Medulla oblongata (tissue), 1 donor: ENCODE measurements around the gene SPANXN2.
"Not testable (repeated sequence)": the region's sequence is repeated elsewhere in the genome, so short reads cannot be mapped to it uniquely, and the experiment has no call there.

Source experiments
- DNase-seq: peaks from one replicate; pipeline ENCODE4 v3.0.0-alpha.2; 2015; ENCODE audit errors: extremely low spot score

Gene SPANXN2, protein sequence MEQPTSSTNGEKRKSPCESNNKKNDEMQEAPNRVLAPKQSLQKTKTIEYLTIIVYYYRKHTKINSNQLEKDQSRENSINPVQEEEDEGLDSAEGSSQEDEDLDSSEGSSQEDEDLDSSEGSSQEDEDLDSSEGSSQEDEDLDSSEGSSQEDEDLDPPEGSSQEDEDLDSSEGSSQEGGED

DNA sequence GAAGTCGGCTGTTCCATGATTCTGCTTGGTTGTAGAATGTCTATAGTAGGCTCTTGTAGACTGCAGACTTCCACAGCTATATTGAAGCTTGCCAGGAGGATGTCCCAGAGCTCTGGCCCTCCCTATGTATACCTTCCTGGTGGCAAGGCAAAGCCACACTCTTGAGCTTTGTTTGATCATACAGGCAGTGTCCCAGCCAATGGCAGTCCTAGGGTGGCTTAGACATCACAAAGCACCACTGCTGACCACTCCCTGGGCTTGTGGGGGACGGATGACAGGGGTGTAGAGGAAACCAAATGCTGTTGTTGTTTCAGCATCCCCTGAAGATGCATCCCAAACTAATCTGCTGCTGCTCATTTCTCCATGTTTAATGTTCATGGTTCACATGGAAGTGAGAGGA is at the start of gene SPANXN2:
TSS of gene SPANXN2 (minus strand) at position 101 of the 400 bp plus-strand sequence. CDS start at position 17, 84 bp downstream.
- not testable (repeated sequence) for DNase-seq

DNA sequence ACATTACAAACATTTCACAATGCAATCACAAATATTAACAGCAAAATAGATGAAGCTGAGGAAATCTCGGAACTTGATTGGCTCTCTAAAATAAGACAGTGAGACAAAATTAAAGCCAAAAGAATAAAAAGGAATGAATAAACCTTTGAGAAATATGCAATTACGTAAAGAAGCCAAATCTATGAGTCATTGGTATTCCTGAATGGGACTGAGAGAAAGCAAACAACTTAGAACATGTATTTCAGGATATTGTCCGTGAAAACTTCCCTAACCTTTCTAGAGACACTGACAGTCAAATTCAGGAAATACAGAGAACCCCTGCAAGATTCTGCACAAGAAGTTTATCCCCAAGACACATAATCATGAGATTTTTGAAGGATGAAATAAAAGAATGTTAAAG is 48.4 kb upstream of the SPANXN2 start:
- DNase-seq = no peak

DNA sequence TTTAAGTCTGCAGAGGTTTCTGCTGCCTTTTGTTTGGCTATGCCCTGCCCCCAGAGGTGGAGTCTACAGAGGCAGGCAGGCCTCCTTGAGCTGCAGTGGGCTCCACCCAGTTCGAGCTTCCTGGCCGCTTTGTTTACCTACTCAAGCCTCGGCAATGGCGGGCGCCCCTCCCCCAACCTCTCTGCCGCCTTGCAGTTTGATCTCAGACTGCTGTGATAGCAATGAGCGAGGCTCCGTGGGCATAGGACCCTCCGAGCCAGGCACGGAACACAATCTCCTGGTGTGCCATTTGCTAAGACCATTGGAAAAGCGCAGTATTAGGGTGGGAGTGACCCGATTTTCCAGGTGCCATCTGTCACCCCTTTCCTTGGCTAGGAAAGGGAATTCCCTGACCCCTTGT is 47.2 kb upstream of the SPANXN2 start:
- not testable (repeated sequence) for DNase-seq

DNA sequence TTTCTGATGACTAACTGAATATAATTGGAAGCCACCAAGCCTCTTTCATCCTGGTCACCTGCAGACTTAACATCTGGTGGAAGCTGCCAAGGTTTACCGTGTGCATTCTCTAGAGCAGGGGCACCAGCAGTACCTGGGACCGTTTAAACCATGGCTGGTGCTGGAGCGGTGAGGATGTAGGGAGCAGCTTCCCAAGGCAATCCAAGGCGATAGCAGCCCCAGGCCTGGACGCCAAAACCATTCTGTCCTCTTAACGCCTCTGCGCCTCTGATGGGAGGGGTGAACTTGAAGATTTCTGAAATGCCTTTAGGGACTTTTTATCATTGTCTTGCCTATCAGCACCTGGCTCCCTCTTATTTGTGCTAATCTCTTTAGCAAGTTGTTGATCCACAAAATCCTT is 37.3 kb upstream of the SPANXN2 start:
- DNase-seq = no peak

DNA sequence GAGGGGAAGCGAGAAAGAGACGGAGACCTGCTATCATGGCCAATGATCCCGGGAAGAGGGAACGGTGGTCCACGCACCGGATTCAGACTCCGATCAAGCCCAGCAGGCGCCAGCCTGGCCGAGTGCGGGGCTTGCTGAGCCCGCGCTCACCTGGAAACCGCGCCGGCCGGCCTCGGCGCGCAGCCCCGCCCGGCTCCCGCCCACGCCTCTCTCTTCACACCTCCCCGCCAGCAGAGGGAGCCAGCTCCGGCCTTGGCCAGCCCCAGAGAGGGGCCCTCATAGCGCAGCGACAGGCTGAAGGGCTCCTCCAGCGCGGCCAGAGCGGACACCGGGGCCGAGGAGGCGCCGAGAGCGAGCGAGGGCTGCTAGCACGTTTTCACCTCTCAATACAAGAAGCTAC is 36.8 kb upstream of the SPANXN2 start:
- DNase-seq = no peak

DNA sequence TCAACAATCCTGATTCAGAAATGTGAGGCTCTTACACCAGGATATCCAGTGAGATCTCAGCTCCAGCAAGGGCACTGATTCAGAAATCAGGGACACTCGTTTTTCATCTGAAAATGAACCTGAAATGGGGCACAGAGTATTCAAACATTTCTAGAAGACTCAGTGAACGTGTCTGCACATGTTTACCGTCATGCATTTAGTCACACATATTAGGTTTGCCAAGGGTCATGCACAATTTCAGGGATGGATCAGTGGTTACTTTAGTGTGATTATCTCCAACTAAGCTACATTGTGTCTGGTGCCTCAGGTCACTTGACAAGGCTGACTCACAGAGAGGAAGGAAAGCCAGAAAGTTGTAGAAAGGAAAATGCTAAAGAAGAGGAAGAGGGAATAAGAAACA is 33.6 kb upstream of the SPANXN2 start:
- DNase-seq = no peak

DNA sequence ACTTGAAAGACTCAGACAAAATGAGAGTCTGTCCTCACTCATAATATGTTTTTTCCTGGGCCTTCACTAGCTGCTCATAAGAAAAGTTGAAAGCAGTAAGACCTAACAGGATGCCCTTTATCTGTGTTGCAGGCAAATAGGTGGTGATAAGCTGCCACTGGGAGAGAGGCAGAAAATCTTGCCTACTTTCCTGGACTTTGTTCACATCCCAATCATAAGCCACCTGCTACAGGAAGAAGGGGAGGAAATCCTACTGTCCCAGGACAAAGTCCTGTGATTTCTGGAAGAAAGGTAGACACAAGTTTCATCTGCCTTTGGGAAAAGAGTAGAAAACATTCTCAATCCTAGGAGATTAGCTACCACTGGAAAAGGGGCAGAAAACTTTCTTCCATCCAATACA is 13.3 kb upstream of the SPANXN2 start:
- DNase-seq = no peak

DNA sequence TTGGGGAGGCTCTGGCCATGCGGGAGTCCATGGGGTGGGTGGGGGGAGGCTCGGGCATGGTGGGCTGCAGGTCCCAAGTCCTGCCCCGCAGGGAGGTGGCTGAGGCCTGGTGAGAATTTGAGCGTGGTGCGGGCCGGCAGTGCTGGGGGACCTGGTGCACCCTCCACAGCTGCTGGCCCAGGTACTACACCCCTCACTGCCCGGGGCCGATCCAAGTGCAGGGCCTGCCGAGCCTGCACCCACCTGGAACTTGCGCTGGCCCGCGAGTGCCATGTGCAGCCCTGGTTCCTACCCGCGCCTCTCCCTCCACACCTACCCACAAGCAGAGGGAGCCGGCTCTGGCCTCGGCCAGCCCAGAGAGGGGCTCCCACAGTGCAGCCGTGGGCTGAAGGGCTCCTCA is 5.7 kb upstream of the SPANXN2 start:
- DNase-seq = no peak

DNA sequence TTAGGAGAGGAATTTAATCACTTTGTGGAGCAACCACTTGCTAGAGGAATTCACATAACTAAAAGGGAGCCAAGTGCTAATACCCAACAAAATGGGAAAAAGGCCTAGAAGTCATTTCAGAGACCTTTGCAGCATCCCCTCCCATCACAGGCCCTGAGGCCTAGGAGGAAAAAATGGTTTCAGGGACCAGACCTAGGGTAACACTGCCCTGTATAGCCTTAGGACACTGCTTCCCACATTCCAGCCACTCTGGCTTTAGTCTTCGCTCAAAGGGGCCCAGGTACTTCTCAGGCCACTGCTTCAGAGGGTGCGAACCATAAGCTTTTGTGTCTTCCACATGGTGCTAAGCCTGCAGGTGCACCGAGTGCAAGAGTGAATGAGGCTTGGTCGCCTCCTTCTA is 19.1 kb downstream of the SPANXN2 start:
- DNase-seq = no peak

DNA sequence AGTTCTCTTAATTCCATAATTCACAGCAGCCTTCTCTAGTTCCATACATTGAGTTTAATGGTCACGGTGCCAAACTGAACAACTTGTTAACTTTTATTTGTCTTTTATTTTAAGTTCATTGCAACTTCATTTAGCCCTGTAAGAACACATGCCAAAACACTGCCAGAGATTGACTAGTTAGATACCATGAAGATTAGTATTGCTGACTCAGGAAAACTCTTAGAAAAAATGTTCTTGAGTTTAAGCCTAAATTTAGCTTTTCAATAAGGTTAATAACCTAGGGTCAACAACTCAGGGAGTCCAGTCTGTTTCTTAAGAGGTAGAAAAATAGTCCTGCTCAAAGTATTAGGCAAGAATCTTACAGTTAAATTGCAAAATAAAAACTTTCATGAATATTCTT is 25.7 kb downstream of the SPANXN2 start:
- DNase-seq = no peak

DNA sequence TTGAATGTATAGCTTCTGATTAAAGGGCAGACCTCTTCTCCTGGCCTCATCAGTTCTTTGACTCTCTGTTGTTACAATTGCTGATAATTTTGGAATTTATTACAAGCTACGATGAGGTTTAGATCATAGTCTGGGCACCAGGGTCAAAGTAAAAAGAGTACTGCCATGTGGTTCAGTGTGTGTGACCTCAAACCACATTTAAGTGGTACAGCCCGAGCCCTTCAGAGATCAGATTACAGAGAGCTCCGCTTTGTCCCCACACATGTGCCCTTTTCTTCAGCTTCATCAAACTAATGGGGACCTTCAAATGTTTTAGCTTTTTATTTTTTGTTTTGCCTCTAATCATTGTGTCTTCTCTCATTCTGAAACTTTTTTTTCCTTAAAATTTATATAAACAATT is 37.1 kb downstream of the SPANXN2 start:
- DNase-seq = no peak

DNA sequence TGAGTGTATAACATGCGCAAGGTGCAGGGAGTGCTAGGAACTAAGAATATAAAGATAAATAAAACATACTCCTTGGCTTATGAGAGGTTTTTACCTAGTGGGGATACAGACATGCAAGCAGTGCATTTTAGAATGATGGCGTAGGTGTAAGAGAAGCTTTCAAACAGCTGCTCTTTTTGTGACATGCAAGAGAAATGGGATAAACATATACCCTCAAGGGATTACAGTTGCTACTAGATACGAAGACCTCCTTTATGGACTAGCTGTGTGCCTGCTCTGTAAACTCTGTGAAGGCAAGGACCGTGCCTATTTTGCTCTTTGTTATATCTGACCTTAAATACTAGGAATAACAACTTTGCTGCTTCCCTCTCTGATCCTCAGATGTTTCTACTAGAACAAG is 45.6 kb downstream of the SPANXN2 start:
- DNase-seq = no peak

DNA sequence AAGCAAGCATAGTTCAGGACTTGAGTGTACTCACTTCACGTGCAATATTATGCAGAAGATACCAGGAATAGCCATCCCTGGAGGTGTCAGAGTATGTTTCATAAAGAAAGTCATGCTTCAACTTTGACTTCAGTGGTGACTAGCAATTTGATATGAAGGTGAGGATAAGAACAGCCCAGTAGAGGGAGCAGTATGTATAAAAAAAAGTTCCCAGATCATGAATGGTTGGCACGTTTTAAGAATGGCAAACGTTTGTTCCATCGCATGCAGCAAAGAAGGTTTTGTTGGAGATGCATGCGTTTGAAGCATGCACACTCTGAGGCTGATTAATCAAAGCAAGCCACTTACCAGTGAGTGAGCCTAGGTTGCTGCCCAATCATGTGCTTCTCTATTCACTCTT is 51.2 kb downstream of the SPANXN2 start:
- no peak for DNase-seq

DNA sequence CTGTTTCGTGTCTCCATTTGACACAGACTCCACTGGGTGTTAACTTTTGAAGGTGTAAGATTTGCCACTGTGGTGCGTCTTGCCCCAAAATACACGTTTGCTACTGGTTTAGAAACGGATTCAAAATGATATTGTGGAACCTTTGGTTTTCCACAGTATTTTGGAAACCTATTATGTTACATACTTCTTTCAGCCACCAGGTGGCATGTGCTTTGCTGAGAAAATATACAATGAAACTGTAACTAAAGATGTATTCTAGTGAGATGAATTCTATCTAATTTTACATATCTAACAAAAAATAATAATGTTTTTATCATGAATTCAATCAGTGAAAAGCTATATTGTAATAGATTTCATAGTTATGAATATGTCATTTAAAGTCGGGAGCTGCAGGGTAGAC is 56.2 kb downstream of the SPANXN2 start:
- DNase-seq = peak; percentile 11

DNA sequence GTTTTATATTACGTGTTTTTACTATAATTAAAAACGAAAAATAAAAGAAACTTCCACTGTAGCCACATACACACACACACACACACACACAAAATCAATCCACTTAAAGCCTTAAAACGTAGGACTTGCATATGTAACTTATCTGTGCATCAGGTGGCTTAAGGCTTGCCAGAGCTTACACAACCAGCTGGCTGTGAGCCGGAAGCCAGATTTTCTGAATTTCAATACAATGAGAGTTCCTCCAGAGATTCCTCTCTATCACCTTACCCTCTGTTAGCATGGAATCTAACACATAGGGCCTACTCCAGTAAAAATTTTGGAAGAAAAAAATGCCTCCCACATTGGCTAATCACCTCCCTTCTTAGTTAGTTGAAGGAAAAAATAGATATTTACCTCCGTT is 56.8 kb downstream of the SPANXN2 start:
- DNase-seq = no peak
